ENCODE results near the gene FSTL1. TPM values are rescaled to one million over a fixed set of nuclear protein-coding genes. Genes with fewer than 3 reads are reported as not detected.

FSTL1 gene
- total RNA-seq, 1 experiment from 2014 or later: 20.7 TPM

DNA sequence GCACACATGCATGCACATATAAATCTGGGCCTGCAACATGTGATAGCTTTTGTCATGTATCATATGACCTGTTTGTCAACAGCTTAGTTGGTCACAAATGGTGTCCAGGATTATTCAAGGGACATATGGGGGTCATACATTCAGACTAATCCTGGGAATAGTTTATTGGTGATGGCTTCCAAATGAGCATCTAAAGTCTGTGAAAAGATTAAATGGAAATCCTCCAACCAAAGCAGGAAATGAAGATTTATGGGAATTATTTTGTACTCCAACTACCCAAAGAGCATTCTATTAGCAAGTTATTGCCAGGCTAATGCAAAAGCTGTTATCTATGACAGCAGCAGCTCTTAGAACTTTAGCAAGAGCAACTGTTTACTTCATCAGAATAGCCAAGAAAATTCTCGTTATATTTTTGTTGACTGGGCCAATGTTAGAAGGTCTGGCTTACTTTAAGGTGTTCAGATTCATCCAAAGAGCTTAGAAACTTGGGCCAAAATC lies 7.1 kb downstream of the FSTL1 start:
- Histone ChIP-seq H3K36me3 (ENCODE audit: control insufficient read depth in 1 of 2, insufficient read depth in 2 of 2, low read length in 2 of 2) (no peaks in the 10 kb centered on the region; a peak in 1 of 4 replicates), H3K9me3 (ENCODE audit: control insufficient read depth in 1 of 2, insufficient read depth in 1 of 2, low read depth in 1 of 2, low read length in 2 of 2) (no peaks in the 10 kb centered on the region), H3K9ac (ENCODE audit: low read length) (no peak overlapping the region), H3K4me3 (replicated peaks in 1 of 2; ENCODE audit: low read depth in 1 of 2, low read length in 2 of 2) (no peak overlapping the region), H4K20me1 (ENCODE audit: insufficient read depth) (no peaks in the 10 kb centered on the region), H3K27ac (ENCODE audit: low read depth, low read length) (no peak overlapping the region), H3K4me2 (ENCODE audit: low read length) (no peak overlapping the region), H3K9me2 (ENCODE audit: insufficient read depth) (no peaks in the 10 kb centered on the region), H2AFZ (ENCODE audit: low read depth, low read length, poor library complexity, severe bottlenecking) (no peak overlapping the region), H3K27me3 (ENCODE audit: insufficient read depth, low read length) (no peaks in the 10 kb centered on the region), H3K4me1 (ENCODE audit: control insufficient read depth in 1 of 2, insufficient read depth in 2 of 2, low read length in 2 of 2) (peaks cover 0 to 2% of the 10 kb centered on the region in 2 experiments; a peak in 1 of 4 replicates), H3K79me2 (ENCODE audit: insufficient read depth, low read length) (no peaks in the 10 kb centered on the region)
- RAD21 ChIA-PET (ENCODE audit: low non-redundant PET in 1 of 2, low total read pairs in 2 of 2, uncharacterized antibody in 2 of 2, unreplicated experiment in 2 of 2): interaction anchor here in 1 of 2 experiments (0.9 kb wide), 1 partner anchor 199 kb away, joined by 3 read pairs; no protein-coding TSS in a partner anchor
- BruUV-seq (replicated peaks): no TSS peak
- ATAC-seq (no peak), DNase-seq (ENCODE audit: low read depth, low spot score) (no peak)
- TF ChIP-seq, protein P1, sequence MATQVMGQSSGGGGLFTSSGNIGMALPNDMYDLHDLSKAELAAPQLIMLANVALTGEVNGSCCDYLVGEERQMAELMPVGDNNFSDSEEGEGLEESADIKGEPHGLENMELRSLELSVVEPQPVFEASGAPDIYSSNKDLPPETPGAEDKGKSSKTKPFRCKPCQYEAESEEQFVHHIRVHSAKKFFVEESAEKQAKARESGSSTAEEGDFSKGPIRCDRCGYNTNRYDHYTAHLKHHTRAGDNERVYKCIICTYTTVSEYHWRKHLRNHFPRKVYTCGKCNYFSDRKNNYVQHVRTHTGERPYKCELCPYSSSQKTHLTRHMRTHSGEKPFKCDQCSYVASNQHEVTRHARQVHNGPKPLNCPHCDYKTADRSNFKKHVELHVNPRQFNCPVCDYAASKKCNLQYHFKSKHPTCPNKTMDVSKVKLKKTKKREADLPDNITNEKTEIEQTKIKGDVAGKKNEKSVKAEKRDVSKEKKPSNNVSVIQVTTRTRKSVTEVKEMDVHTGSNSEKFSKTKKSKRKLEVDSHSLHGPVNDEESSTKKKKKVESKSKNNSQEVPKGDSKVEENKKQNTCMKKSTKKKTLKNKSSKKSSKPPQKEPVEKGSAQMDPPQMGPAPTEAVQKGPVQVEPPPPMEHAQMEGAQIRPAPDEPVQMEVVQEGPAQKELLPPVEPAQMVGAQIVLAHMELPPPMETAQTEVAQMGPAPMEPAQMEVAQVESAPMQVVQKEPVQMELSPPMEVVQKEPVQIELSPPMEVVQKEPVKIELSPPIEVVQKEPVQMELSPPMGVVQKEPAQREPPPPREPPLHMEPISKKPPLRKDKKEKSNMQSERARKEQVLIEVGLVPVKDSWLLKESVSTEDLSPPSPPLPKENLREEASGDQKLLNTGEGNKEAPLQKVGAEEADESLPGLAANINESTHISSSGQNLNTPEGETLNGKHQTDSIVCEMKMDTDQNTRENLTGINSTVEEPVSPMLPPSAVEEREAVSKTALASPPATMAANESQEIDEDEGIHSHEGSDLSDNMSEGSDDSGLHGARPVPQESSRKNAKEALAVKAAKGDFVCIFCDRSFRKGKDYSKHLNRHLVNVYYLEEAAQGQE (IDR thresholded peaks at IDR 0.05; ENCODE audit: low read depth): no peak
- TF ChIP-seq, protein P2, sequence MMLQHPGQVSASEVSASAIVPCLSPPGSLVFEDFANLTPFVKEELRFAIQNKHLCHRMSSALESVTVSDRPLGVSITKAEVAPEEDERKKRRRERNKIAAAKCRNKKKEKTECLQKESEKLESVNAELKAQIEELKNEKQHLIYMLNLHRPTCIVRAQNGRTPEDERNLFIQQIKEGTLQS (IDR thresholded peaks at IDR 0.05): no peak
- TF ChIP-seq SRF (IDR thresholded peaks at IDR 0.05; ENCODE audit: low read depth) (no peak), JUND (IDR thresholded peaks at IDR 0.05) (no peak), ELF1 (IDR thresholded peaks at IDR 0.05; ENCODE audit: borderline replicate concordance, low read depth) (no peak)
- CTCF ChIA-PET: interaction anchor here (0.7 to 2.0 kb wide), 10 partner anchors 8 to 199 kb away, joined by 3 to 22 read pairs (median 4); no protein-coding TSS in a partner anchor
- intact Hi-C loops (cut with micrococcal nuclease): no loop called here
- POLR2A ChIA-PET: no interaction called here

Data from HCT116 (cell line).